HUDEP-2 (cell line): ENCODE data around the gene CPM.
A peak's percentile ranks its signal among the peaks of the same experiment; 100 is the strongest.

Experiments used
- DNase-seq, 76 experiments: peaks; one replicate each; lab custom pipeline; 2025; ENCODE audit not compliant: unreplicated experiment in 76 of 76; lab: John Stamatoyannopoulos, UW

CPM gene

DNA sequence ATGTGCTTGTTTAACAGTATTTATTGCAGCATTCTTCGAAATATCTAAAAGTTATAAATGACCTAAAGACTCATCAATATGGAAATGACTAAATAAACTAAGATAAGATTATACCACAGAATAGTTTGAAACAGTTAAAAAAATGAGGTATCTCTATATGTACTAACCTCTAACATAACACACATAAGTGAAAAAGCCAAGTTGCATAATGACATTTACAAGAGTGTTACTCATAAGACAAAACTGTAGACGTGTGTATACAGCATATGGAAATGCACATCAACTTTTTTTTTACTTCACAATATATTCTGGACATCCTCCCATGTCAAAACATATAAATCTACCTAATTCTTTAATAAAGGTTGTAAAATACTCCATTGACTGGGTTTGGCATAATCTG lies 22.8 kb downstream of the CPM start:
- no peak for DNase-seq

DNA sequence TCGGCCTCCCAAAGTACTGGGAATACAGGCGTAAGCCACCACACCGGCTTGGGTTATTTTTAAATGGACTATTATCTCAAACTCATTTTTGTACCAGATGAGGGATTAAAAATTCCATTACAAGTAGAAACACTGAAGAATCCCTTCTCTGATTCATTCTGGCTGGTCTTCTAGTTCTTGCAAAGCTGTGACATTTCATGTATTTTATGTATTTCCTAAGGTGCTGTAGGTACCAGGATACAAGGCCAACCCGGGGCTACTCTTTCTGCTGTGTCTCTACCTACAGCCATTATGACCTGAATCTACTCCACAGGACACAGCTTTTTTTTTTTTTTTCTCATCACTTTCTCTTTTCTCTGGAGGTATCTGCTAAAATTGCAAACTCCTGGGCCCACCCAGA lies 24.9 kb downstream of the CPM start:
- DNase-seq, result no peak

DNA sequence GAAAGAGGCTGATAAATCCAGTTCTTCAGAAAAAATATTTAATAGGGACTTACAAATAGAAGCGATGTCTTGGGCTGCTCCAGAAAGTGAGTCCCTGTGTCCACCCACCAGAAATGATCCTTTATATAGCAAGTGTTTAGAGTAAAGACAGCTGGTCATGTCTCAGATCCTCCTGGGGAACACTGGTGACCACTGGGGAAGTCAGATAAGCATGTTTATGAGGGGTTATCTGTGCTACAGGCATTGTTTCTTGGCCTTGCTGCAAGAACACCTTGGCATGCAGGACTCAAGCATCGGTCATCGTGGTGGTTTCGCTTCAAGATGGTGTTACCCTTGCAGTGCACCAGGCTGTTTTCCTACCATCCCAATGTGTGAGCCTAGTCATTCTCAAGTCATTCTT lies 27.2 kb downstream of the CPM start:
- peak in 12 of 76 experiments; percentile 2 to 38 (median 22) for DNase-seq

DNA sequence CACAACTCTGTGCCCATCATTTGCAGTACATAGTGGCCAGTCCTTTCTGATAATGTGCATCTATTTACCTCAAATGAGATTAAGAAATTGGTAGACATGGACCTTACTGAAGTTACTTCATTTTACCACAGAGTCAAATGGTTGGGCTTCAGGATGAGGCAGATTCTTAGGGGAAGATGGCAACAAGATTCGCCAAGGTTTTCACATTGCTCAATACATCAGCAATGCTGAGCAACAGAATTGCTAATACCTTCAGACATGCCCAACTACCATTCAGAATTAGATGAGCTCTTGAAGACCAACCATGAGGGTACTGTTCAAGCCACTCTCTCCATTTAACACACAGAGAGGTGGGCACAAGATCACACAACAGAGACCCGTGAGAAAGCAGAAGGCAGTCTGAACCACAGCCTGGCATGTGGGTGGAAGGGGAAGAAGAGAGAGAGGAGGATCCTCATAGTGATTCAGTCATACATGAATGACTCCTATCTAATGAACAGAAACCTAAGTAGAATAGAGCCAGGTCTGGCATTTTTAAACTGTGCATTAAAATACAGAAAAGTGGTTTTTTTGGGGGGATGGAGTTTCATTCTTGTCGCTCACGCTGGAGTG lies 28.5 kb downstream of the CPM start:
- DNase-seq, result no peak

DNA sequence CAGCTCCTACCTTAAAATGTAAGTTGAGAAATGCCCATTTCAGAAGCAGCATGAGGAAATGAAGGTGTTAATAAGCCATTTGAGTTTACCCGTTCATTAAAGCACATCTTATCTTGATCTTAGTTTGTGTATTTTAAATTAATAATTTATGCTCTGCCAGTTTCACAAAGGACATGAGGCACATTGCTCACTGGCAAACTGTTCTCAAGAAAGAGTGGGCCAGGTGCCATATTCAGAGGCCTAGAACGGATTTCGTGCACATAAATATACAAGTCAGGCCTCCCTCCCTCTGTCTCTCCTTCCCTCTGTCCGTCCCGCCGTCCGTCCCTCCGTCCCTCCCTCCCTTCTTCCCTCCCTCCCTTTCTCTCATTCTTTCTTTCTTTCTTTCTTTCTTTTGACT lies 29.5 kb downstream of the CPM start:
- DNase-seq, result no peak

DNA sequence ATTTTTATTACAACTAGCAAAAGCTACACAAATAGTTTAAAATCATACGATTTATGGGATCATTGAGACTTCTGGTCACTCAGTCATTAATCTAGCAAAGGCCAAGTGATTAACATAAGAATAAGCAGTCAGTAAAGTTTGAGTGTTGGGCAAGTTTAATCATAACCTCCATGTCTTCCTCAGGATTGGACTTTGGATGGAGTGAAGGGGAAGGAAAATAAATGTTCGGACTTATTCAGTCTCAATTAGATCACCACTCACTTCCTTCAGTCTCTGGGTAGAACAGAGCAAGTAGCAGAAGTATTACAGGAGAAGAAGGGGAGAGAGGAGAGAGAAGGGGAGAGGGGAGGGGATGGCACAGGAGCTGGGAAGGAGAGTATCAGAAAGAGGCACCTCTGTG lies 31.4 kb downstream of the CPM start:
- no peak for DNase-seq

DNA sequence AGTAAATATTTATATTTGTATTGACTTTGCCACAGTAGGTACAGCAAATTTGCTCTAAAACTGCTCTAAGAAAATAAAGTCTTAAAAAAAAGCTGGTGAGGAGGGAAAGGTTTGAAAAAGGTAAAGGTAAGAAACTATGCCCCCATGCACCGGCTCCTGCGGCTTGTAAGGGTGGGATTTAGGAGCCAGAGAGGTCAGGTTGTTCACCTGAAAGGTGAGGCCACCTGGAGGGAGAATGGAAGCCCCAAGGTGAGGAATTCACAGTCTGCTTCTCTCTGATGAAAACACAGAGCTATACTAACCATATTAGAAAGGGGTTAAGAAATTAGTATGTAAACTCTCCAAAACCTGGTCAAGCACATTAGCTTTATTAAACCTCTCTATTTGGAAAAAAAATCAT lies 31.8 kb downstream of the CPM start:
- no peak for DNase-seq

DNA sequence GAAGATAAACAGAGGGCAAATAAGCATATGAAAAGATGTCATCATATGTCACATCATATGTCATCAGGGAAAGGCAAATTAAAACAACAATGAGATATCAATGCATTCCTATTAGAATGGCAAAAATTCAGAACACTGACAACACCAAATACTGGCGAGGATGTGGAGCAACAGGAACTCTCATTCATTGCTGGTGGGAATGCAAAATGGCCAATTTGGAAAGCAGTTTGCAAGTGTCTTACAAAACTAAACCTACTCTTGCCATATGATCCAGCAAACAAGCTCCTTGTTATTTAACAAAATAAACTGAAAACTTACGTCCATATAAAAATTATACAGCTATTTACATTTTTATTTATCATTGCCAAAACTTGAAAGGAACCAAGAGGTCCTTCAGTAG lies 32.7 kb downstream of the CPM start:
- DNase-seq, result no peak

DNA sequence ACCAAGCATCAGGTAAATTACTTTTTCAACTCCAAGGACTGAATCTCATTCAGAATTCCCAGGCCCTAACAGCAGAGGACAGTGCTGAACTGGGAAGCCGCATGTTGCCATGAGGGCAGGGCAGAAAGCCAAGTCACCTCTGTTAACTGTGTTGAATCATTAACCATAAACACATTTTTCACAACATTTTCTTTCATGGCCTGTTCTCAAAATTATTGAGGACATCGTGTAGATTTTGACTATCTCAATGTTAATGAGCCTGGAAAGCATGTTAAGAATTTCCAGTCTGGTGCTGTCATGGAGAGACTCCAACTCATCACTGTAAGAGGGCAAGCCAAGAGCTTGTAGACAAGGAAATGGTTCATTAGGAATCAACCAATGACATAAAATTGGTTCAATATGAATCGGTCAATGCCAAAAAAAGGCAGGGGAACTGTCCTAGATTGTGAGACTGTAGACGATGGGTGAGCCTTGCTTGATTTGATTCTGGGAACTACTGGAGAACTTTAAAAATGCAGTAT lies 33.7 kb downstream of the CPM start:
- no peak for DNase-seq

DNA sequence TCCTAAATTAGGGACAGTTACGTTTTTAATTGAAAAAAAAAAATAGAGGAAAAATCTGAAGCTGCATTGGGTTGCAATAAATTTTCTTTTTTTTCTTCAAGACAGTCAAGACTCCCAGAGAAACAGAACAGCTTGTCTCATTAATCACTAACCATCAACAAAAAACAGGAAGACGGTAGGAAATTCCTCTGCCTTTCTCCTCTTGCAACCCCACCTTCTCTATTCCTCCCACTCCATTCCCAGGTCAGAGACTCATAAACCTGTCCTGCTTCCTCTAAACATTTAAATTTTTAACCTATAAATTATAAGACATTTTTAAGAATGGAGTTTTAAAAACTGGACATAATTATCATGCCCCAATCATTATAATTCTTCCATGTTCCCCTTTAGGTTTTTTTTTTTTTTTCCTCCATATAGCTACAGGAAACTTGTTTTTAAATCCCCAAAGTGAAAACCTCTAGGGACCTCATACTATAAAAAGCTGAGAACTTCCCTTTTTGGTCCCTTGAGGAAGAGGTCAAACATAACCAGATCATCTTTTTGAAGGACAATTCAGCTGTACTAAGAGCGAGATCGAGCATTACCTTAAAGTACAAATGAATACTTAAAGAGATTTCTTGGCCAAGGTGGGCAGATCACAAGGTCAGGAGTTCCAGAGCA lies 36.0 kb downstream of the CPM start:
- DNase-seq, result no peak

DNA sequence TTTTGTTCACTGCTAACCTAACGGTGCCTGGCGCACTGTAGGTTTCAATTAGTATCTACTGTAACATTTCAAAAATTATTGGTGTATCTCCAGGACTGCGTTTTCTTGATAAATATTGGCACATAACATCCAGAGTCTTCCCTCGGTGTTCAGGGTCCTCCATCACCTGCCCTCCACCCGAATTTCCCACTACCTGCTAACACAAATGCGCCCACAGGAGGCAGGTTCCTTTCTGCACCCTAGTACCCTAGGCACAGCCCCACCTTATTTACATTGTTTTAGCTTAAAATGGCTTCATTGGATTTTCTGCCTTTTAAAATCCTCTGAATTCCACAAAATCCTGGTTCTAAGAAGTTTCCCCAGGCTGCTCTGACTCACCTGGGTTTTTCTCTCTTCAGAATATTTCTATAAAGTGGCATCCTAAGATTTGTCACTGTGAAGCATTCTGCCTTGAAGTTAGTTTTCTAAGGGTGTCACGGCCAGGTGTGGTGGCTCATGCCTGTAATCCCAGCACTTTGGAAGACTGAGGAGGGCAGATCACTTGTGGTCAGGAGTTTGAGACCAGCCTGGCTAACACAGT lies 38.6 kb downstream of the CPM start:
- DNase-seq, result no peak

DNA sequence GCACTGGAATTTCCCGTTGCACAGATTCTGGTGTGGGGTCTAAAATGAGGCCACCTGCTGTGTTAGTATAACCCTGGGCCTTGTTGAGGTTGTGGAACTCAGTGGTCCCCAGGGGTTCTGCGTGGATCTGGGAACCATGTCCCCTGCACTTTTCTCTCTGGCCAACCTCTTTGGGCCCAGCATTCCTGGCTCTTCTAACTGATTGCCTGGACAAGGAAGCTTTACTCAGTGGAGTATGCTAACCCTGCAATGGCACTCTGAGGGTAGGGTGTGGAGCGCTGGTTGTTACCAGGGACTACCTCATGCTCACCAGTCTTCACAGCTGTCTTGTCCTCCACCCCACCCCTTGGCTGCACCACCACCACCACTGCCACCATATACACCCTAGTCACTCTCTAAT lies 39.2 kb downstream of the CPM start:
- no peak for DNase-seq

DNA sequence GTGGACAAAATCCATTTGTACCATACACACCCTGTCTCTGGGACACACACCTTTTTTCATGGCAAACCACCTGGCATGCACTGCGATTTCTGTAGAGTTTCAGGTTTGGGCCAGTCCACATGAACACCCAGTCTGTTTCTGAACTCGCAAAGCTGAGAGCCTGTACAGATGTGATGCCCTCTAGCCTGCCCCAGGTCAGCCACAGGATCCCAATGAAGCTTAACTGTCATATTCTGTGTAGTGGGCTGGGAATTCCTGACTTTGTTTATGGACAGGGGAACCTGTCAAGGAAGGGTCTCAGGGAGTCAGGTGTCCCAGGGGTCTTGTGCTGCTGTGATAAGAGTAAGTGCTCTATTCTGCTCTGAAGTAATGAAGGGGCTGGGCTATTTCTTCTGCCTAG lies 39.8 kb downstream of the CPM start:
- DNase-seq, result no peak

DNA sequence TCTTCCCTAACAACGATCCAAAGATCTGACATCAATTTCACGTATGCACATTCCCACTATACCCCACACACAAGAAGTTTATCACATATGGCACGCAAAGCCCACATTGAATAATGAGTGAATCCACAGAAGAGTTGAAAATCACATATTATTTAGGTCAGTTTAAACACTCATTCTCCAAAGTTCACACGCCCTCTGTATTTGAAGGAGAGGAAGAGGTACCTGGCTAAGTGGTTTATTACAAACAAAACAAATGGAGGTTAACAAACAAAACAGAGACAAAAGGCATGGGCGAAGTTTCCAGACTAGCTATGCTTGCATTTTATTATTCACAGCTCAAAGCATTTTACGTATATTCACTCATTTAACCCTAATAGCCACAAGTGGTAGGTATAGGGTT lies 41.8 kb downstream of the CPM start:
- DNase-seq, result no peak

DNA sequence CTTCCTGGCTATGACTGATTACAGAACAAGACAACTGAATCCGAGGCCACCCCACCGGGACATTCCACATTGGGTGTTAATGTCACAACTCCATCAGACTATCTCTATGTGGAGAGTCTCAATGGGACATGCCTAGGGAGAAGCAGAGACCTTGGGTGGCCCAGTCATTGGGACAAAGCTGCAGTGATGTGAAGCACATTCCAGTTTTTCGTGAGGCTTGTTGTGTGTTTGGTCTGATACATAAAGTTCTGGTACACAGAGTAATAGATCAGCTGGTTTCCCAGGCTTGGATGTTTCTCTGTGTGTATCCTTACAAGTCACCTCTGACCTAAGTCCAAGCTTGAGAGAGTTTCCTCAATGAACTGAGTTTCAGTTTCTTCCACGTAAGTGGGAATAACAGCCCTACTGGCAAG lies 42.3 kb downstream of the CPM start:
- no peak for DNase-seq

DNA sequence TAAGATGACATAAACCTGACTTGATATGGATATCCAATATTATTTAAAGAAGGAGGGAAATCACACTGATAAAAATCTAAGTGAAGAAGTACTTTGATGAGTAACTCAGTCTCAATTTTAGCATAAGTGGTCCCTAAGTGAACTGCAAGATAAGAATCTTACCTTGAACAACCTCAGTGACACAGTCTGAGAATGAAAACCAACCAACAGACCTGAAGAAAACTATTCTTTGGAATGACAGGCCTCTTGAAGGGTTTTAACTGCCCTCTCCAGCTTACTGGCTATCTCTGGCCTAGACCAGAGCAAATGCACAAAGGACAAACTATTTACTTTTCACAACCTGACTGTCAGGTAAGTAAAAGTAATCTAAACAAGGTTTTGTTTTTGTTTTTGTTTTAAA lies 44.7 kb downstream of the CPM start:
- no peak for DNase-seq

DNA sequence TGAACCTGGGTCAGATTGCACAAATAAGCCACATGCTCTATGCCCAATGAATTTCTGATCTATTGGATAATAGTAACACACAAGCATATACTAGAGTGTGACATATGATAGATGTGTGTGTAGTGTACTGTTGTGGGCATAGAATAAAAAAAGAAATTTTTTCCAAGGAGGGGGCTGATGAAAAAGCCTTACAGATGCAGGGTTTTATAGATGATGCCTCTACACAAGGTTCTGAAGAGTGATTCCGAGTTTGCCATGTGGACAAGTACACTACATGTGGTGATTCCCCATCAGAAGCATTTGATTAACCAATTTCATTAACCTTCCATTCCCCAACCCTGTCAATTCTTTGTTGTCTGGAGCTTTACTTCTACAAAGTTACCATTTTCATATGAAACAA lies 45.3 kb downstream of the CPM start:
- no peak for DNase-seq

DNA sequence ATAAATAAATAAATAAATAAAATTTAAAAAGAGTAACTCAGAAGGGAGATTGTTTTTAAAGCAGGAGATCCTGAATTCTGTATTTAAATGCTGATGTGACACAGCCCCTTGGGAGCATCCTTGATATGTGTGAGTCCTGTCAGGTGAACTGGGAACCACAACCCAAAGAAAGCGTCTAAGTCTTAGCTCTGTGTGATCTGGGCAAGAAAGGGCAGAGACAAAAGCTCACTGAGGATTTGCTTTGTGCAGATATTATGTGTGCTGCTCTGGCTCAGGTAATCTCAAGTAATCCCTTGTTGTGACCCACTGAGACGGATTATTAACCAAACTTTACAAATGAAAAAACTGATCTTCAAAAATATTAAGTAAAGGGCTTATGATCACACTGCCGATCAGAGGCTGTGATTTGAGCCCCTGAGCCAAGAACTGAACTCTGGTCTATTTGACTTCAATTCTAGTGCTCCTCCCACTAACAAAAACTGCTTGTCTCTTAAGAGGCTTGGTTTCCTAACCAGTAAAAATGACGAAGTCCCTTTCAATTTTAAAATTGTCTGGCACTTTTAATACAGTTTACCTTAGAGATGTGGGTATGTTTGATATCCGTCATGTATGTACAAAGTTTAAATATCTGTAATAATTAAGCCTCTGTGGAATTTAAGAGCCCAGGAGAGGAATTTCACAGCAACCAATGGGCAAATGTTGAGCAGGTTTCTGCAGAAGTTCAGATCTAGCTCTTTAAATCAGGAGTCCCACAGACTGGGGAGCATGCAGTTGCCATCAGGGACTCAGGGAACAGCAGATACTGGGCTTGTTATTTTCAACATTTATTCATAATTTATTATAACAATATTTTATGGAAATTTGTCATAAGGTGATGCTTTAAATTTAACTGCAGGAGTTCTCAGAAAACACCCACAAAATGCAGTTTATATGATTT lies 46.1 kb downstream of the CPM start:
- DNase-seq, result no peak

DNA sequence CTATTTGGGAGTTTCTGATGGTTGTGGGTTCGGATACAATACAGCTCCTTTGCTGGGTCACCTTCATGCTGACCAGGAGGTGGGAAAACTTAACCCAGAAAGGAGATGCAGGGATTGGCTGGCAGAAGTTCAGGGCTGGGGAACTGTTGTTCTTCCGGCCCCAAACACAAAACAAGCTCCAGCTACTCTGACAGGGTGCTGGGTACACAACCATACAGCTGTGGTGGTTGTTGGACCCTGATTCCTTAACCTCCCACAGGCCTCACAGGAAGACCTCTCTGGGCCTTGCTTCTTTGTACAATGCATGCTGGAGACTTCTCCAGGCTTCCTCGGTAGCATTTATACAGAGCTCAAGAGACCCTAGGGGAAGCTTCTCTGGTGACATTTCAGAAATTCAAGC lies 47.6 kb downstream of the CPM start:
- no peak for DNase-seq

DNA sequence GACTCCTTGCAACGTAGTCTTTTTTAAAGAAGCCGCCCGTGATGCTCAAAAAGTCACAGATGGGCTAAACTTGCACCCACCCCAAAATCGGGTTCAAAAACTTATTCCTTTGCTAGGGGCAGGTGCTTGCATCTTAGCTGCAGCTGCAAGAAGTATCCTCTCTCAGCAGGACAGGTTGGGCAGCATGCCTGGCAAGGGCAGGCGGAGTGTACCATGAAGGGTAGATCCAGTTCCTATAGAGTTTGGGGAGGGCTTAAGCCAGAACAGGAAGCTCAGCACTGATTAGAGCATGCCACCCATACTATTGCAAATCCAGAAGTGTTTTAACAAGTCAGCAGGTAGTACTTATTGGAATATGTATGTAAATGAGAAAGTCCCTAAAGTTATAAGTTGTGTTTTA lies 48.7 kb downstream of the CPM start:
- no peak for DNase-seq

DNA sequence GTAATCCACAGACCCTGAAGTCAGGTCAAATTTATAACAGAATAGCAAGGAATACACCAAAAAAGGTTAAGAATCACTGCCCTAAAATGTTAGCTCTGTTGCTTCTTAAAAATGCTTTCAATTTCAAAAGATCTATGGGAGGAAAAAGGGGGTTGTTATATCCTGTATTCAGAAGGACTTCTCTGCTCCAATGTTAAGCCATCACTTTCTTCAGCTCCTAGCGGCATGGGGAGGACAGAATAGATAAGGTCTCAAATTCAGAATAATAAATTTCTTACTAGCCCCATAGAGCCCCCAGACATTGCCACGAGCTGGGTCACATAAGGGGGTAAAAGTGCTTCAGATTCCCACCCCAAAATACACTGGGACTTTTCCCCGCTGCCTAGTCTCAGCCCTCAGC lies 49.8 kb downstream of the CPM start:
- DNase-seq, result no peak
